OCI-LY7 (cell line): ENCODE results near the gene CHEK1.

Experiments
- CTCF ChIP-seq: fragments of 200-600 bp; sonication (generic); conservative IDR thresholded peaks from 2 replicates; pipeline ENCODE4 v1.5.1; 2014; ENCODE audit warnings: mild to moderate bottlenecking, antibody characterized with exemption, low read length, moderate library complexity, mixed read lengths
- EZH2phosphoT487 ChIP-seq: fragments of 200-600 bp; sonication (generic); IDR thresholded peaks from 2 replicates; pipeline ENCODE4 v1.6.1; 2018; ENCODE audit warnings: low read depth, borderline replicate concordance, mild to moderate bottlenecking, mixed run types, antibody characterized with exemption, low read length, moderate library complexity, mixed read lengths

- TF ChIP-seq CTCF (no peak), EZH2phosphoT487 (no peak)
These were observed 21.8 kb upstream of the CHEK1 start for GRCh38 chr11:125603207-125603606.
